Activated CD4-positive, alpha-beta T cell treated with anti-CD3 and anti-CD28 coated beads, Interleukin-10, Interleukin-2, amounts not matched to agents 100 ng/mL and 50 ng/mL, durations not matched to agents 16 hours and 8 hours (primary cell): Measurements from ENCODE around the gene CALHM3.
A peak's percentile ranks its signal among the peaks of the same experiment; 100 is the strongest.

Source experiments
- DNase-seq: peaks from one replicate; pipeline ENCODE4 v3.0.0-alpha.2; 2020

The CALHM3 gene

DNA sequence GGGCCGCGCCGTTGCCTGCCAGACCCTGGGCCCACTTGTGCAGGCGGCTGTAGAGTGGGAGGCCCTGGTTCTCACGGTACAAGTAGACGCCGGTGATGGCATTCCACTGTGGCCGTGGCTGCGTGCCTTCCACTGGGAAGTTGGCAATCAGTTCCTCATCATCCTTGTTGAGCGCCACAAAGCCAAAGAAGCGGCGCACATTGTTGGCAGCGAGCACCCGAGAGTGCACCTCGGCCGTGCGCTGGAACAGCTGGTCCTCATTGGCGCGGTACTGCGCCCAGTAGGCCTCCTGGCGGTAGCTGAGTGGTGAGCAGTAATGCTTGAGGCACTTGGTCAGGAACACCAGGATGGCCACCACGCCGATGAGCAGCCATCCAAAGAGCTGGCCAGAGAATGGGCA lies 31.9 kb downstream of the CALHM3 start:
- DNase-seq = no peak

DNA sequence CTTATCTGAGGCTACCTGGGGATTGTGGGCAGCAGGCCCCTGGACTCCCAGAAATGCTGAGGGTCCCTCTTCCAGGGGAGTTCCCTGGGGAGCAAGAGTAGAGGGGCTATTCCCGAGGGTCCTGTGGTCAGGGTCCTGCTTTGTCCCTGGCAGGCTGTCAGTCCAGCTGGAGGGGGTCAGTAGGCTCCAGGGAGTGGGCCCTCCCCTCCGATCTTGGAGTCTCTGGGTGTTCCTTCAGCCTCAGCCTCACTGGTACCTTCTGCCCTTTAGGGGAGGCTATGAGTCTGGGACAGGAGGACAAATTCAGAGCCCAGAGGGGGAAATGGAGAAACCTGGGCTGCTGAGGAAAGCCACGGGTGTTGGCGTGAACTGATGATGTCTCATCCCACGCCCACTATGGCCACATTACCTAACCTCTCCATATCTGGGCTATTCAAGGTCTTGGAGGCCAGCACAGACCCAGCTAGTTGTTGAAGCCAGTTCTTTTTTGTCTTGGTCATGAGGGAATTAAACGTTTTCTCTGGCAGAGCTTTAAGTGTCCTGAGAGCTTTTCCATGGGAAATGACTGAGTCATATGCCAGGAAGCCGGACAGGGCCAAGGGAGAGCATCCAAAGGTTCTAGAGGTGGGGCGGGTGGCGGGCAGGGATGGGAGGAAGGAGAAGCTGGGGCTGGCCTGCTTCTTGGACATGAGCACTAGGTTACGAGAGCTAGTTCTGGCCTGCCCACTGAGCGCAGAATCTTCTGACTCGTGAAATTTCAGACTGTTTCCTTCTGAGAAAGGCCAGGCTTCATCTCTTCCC lies 33.1 kb downstream of the CALHM3 start:
- DNase-seq = no peak

DNA sequence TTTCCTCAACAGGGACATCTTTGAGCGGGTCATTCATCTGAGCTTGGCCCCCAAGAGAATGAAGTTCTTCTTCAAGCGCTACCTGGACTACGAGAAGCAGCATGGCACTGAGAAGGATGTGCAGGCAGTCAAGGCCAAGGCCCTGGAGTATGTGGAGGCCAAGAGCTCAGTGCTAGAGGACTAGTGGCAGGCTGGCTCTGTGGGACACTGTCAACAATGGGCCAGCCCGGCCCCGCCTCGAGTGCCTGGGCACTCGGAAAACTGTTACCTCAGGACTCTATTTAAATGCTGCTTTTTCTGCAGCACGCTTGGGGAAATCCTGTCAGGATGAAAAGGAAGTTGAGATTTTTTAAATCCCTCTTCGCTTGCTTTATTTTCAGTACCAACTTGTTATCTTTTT lies 33.7 kb downstream of the CALHM3 start:
- DNase-seq = no peak

DNA sequence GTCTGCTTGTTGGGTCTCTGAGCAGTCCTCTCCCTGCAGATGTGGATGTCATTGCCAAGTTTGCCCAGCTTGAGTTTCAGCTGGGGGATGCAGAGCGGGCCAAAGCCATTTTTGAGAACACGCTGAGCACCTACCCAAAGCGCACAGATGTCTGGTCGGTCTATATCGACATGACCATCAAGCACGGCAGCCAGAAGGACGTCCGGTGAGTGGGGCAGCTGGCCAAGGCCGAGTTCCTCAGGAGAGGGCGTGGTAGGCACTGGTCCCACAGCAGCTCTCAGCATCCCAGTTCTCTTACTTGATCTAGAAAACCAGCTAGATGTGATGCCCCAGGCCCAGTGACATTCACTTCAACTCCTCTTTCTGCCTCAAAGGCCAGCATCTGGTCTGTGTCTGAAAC lies 34.6 kb downstream of the CALHM3 start:
- no peak for DNase-seq

DNA sequence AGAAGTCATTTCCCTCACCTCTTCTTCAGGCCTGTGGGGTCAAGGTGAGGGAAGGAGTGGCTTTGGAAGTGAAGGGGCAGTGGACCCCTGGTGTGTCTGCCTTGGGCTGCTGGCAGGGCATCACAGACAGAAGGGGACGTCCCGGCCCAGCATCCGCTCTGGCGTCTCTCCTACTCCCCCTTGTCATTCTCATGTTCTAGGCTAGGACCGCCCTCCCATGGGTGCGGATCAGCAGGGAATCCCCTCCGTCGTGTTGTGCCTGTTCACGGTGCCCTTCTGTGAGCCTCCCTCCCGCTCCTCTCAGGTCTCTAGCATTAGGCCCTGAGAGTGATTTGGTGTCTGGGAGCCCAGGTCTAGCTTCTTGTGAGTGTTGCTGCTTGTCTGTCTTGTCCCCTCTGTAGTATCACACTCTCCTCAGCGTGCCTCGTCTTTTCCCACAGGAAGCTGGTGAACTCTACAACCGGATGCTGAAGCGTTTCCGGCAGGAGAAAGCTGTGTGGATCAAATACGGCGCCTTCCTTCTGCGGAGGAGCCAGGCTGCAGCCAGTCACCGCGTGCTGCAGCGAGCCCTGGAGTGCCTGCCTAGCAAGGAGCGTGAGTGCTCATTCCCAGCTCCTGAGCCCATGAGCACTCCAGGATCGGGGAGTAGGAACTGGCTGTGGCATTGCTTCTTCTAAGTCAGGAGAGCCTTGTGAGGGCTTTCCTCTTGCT lies 35.4 kb downstream of the CALHM3 start:
- no peak for DNase-seq

DNA sequence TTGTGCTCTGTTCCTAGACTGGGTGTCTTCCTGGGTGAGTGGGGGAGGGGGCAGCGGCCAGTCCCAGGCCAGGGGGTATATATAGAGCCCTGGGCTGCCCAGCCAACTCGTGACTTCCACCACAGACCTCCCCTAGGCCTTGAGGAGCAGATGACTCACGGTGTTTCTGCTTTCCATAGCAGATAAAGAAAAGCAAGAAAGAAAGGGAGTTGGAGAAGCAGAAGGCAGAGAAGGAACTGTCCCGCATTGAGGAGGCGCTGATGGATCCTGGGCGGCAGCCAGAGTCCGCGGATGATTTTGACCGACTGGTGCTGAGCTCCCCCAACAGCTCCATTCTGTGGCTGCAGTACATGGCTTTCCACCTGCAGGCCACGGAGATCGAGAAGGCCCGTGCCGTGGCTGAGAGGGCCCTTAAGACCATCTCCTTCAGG lies 37.0 kb downstream of the CALHM3 start:
- DNase-seq = no peak

DNA sequence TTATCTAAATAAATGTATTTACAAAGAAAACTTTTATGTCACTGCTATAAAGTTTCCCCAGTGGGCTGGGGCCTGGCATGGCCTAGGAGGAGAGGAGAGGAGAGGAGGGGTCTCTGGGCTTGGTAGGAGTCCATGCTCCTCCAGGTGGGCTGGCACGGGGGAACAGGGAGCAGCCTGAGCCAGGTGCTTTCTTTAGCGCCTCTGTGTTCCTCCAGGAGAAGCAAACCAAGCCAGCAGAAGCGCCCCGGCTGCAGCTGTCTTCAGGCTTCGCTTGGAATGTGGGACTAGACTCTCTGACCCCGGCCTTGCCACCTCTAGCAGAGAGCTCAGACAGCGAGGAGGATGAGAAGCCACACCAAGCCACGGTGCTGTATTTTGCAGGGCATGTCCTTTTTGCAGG lies 37.4 kb downstream of the CALHM3 start:
- no peak for DNase-seq

DNA sequence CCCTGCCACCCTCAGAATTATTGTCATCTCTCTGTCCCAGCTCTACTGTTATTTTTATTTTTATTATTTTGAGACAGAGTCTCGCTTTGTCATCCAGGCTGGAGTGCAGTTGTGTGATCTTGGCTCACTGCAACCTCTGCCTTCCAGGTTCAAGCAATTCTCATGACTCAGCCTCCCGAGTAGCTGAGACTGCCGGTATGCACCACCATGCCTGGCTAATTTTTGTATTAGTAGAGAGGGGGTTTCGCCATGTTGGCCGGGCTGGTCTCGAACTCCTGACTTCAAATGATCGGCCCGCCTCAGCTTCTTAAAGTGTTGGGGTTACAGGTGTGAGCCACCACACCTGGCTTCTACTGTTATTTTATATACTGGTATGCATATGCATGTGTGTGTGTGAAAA lies 37.8 kb downstream of the CALHM3 start:
- DNase-seq = no peak

DNA sequence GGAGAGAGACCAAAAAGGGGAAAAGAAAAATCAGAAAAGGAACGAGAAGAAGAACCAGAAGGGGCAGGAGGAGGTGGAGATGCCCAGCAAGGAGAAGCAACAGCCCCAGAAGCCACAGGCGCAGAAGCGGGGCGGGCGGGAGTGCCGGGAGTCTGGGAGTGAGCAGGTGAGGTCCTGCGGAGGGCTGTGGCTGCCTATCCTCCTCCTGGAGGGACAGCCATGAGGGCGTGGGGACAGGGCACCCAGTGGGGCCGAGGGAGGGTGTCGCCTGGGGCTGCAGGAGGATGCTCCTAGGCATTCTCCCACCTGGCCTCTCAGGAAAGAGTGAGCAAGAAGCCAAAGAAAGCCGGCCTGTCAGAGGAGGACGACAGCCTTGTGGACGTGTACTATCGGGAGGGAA lies 38.6 kb downstream of the CALHM3 start:
- DNase-seq = no peak

DNA sequence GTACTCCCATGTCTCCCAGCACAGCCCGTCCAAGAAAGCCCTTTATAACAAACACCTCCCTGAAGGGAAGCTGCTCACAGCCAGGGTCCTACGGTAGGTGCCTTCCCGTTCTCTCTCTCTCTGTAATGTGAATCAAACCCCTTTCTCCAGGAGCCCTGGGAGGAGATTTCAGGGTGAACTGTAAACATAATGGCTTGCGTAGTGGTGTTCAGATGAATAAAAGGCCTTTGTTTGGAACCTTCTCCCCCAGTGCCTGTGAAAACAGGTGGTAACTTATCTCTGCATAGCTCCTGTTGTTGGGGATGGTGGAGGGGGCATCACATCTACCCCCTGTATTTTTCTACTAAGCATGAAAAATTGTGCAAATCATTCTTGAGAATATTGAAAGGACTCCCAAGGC lies 39.3 kb downstream of the CALHM3 start:
- no peak for DNase-seq

DNA sequence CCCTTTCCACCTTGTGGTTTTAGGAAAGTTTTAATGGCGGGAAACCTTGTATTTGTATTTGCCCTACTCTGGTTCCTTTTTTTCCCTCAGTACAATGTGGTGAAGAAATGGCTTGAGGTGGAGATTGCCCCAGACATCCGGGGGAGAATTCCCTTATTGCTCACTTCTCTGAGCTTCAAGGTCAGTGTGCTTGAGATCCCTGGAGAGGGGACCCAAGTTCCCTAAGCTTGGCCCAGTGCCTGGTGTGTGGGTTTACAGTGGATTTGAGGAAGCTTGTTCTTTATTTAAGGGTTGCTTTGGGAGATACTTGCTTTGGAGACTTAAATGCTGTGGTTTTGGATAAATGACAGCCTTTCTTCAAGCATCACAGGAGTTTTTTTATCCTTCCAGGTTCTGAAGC lies 45.2 kb downstream of the CALHM3 start:
- DNase-seq = no peak

DNA sequence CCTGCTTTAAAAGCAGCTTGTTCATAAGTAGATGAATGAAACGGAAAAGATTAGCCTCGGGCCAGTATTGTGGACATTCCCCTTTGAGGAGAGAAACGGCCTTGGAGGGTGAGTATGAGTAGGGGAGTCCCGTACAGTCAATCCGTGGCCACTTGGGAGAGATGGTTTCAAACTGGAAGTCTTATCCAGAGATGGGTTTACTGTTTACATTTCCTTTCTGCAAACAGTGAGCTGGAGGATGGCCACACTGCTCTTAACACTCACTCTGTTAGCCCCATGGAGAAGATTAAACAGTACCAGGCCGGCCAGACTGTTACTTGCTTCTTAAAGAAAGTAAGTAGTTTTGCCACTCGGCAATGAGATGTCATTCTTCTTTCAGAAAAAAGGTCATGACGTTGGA lies 47.1 kb downstream of the CALHM3 start:
- DNase-seq = no peak

DNA sequence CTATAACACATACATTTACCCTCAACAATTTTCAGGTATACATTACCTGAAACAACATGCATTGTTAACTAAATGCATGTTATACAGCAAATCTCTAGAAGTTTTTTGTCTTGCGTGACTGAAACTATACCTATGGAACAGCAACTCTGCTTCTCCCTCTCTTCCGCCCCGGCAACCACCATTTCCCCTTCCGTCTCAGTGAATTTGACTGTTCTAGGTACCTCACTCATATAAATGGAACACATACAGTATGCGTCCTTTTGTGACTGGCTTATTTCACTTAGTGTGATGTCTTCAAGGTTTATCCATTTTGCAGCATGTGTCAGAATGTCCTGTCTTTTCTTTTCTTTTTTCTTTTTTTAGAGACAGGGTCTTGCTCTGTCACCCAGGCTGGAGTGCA lies 49.4 kb downstream of the CALHM3 start:
- peak; percentile 42 for DNase-seq

DNA sequence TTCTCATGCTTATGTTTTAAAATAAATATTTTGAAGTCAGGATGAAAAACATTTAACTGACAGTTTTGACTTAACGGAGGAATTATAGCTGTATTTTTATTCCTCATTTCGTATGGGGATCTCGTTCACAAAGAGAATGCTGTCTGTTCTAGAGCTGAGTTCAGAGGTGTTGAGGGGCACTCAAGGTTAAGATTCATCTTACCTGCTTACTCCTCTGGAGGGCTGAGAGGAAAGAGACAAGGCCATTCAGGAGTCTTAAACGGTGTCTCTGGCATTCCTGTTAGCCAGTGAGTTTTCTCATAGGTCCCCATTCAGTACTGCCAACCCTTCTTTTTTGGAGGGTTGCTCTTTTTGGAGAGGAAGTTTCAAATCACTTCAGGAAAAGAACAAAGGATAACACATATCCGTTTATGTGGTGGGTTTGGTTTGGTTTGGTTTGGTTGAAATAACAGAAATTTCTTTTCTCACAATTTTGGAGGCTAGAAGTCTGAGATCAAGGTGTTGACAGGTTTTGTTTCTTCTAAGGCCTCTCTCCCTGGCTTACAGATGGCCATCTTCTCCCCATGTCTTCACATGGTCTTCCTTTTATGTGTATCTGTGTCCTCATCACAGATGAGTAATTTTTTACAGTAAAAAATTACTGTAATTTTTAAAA lies 49.9 kb downstream of the CALHM3 start:
- DNase-seq = no peak

DNA sequence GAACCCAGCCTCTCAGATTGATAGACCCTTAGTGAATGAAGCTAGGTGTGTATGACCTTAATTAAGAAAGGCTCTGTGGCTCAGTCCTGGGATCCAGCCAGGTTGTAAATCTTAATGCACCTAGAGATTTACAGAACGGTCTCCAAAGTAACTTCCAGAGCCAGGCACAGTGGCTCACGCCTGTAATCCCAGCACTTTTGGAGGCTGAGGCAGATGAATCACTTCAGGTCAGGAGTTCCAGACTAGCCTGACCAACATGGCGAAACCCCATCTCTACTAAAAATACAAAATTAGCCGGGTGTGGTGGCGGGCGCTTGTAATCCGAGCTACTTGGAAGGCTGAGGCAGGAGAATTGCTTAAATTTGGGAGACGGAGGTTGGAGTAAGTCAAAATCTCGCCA lies 51.2 kb downstream of the CALHM3 start:
- no peak for DNase-seq

DNA sequence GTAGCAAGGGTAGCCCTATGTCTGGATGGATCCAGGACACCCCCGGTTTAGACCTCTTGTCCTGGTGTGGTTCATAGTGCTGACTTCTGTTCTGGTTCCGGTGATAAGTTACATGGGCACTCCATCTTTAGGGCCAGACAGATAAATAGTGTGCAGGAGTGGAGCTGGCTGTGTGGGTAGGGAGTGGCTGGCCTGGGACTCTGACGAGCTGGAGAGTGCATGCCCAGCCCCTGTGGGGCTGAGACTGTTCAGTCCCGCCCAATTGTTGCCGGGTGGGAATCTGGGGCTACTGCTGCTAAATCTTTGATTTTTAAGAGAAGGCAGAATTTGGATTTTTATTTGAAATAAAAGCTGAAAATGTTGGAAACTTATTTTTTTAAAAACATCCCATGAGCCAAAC lies 55.3 kb downstream of the CALHM3 start:
- DNase-seq = no peak
